HG03097 (cell line): ENCODE results near the gene CLPTM1L.

Experiments
- ATAC-seq: cut with Tn5 transposase; IDR thresholded peaks from one replicate; pipeline ENCODE4 v1.9.1; 2021; ENCODE audit not compliant: unreplicated experiment, low FRiP score

Gene CLPTM1L, protein sequence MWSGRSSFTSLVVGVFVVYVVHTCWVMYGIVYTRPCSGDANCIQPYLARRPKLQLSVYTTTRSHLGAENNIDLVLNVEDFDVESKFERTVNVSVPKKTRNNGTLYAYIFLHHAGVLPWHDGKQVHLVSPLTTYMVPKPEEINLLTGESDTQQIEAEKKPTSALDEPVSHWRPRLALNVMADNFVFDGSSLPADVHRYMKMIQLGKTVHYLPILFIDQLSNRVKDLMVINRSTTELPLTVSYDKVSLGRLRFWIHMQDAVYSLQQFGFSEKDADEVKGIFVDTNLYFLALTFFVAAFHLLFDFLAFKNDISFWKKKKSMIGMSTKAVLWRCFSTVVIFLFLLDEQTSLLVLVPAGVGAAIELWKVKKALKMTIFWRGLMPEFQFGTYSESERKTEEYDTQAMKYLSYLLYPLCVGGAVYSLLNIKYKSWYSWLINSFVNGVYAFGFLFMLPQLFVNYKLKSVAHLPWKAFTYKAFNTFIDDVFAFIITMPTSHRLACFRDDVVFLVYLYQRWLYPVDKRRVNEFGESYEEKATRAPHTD

DNA sequence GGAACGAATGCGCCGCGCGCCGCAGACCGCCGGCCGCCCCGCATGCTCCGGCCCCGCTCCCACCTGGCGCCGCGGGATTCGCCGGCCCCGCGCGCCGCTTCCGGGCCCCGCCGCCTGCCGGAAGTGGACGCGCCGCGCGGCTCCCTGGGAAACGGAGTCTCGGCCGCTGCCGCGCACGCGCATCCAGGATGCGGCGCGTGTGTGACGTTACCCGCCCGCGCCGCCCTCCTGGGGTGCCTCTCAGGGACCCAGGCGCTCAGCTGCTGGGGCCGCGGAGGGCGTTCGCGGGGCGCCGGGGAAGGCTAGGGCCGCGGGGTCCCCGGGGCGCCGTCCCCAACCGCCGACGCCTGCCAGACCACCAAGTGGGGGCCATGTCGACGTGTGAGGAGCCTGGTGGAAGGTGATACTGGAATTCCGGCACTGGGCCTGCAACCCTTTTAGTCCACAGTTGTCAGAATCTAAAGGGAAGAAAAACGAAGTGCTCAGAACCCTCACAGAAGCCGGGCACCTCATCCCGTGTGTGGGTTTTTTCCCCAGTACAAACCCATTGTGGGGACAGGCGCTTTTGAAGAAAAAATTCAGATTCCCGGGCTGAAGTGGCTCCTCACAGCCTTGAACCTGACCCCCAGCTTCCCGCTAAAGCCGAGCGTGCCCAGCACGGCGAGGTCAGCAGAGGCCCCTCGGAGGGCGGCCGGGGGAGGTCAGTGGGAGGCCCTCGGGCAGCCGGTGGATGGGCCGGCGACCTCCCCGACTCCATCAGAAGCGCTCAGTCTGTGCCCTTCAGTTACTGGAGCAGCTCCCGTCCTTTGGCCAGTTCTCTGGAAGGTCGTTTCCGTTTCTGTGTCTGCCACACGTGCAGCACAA lies at the start of gene CLPTM1L:
Gene CLPTM1L (minus strand): TSS at position 125 of the 864 bp plus-strand sequence. CDS start 258 bp downstream, outside the sequence.
- ATAC-seq, result peak; percentile 67

DNA sequence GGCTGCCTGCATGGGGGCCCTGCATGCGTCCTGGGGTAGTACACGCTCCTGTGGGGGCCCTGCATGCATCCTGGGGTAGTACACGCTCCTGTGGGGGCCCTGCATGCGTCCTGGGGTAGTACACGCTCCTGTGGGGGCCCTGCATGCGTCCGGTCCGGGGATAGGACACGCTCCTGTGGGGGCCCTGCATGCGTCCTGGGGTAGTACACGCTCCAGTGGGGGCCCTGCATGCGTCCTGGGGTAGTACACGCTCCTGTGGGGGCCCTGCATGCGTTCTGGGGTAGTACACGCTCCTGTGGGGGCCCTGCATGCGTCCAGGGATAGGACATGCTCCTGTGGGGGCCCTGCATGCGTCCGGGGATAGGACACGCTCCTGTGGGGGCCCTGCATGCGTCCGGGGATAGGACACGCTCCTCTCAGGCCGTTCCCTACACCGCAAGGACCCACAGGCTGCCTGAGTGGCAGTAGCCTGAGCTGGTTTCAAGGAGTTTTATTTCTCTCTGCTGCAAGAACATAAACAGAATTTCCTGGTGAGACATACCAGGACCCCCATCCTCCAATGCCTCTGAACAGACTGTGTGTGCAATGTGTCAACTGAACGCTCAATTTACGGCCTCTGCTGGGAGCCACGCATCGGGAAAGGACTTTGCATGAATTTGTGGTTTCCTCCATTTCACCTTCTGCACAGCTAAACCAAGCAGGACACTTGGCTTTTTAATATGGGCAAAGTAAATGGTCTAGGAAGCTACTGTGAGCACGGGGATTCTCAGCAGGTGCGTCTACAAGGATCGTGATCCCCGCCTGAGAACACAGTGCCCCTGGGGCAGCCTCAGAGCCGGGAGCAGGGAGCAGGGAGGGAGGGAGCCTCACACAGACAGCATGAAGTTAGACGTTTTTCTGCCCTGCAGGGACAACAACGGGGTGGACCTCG lies 48.9 kb upstream of the CLPTM1L start:
- ATAC-seq, result no peak

DNA sequence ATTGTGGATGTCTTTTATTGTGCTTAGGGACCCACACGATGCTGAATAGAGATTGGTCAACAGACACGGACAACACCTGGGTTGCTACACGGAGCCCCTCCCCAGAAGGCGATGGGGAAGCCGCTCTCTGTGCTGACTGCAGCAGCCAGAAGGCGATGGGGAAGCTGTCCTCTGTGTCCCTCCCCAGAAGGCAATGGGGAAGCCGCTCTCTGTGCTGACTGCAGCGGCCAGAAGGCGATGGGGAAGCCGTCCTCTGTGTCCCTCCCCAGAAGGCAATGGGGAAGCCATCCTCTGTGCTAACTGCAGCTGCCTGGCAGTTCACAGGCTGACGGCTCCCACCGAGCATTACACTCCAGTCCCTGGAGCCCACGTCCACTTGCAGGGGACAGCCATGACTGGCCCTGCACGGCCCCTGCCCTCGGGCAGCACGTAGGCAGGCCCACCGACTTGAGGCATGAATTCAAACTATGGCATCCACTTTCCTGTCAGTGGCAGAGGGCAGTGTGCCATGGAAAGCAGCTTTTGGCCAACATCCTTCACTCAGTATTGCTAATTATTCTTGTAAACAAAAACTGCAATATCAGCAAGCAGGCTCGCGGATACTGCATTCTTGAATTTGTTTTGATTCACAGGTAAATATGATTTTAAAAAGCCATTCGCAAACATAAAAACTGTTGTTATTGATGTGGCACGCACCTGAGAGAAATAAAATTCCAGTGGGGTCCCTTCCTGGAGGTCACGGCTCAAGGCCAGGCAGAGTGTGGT lies 48.1 kb upstream of the CLPTM1L start:
- ATAC-seq, result no peak

DNA sequence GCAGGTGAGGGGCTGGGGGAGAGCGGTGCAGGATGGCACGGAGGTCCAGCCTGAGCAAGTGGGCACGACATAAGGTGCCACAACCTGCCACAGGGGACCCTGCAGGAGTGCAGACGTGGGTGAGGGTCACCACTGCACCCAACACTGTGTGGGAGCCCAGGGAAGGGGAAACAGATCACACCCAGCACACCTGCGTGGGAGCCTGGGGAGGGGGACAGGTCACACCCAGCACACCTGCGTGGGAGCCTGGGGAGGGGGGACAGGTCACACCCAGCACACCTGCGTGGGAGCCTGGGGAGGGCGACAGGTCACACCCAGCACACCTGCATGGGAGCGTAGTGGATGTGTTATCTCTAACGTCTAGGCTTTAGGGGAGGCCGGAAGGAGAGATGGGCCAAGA lies 47.4 kb upstream of the CLPTM1L start:
- ATAC-seq, result no peak

DNA sequence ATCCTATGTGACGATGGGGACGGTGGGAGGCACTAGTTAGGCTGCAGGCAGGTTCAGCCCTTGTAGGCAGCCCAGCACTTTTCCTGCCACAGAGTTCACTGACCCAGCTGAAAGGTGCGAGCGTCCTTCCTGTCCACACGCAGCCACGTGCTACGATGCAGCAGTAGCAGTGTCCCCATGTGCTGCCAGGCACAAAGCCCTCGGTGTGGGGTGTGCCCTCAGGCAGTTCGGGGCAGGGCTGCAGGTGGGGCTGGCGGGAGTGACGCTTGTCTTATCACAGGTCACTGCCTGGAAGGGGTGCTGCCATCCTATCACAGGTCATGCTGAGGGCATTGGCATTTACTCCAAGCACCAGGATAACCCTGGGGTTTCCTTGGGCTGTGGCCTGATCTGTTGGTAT lies 46.8 kb upstream of the CLPTM1L start:
- ATAC-seq, result no peak

DNA sequence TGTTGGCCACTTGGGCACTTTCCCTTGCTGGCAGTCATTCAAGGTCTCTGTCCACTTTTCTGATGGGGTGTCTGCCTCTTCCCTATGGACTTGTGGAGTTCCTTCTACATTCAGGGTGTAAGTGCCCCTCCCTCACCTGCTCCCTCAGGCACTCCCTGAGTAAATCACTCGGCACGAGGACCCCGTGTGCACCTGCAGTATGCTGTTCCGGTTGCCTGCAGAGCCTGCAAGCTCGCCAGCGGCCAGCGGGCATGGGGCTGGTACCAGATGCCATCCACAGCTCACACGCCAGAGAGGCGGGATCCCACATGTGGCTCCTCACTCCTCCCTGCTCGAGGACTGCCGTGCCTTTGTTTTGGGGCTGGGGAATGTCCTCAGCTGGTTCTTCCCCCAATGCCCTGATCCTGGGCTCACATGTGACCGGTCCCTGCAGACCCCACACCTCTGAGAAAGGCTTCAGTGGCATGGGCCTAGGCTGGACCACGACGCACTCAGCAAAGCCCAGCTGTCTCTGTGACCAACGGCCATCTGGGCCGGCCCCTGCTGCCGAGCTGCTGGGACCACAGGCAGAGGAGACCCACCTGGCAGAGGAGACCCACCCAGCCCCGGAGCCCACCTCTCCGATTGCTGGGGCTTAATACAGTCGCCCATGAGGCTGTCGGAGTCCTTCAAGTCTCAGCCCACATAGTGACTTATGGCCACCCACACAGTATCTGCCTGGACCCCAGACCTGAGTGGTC lies 46.1 kb upstream of the CLPTM1L start:
- no peak for ATAC-seq

DNA sequence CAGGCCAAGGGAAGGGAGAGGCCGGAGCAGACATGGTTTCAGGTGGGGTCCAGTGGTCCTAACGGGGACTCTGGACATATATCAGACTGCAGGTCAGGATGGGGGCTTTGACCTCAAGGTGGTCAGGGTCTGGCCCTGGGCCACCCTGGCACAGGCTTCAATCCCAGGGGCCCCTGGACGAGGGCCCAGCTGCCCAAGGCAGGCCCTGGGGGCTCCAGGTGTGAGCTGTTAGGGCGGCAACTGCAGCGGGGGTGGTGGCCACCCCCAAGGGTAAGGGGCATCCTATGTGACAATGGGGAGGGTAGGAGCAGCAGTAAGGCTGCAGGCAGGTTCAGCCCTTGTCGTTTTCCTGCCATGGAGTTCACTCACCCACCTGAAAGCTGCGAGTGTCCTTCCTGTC lies 45.4 kb upstream of the CLPTM1L start:
- no peak for ATAC-seq

DNA sequence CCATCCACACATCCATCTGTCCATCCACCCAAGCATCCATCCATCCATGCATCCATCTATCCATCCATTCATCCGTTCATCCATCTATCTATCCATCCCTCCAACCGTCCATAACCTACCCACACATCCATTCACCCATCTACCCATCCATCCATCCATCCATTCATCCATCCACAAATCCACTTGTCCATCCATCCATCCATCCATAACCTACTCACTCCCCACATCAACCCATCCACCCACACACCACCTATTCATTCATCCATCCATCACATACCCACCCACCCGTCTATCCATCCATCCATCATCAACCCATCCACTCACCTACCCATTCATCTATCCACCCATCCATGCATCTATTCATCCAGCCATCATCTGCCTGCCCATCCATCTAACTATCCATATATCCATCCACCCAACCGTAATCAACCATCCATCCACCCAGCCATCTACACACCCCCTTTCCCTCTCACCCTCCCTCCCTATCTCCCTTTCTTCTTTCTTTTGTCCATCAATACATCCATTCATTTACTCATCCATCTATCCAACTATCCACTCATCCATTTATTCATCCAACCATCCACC lies 43.6 kb upstream of the CLPTM1L start:
- no peak for ATAC-seq

DNA sequence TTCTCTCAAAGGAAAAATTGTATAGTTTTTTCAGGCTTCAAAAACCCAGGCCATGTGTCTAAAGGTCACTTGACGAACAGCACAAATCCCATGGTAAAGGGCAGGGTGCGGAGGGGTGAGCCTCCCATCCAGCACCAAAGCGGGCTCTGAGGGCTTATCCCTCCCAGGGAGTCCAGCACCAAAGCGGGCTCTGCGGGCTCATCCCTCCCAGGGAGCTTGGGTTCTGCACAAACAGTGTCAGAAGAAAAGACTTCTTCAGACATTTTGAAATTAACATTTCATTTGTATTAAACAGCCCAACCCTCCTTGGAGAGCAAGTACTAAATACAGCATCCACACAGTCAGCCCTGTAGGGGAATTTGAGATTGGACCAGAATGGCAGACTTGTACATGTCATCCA lies 43.0 kb upstream of the CLPTM1L start:
- no peak for ATAC-seq

DNA sequence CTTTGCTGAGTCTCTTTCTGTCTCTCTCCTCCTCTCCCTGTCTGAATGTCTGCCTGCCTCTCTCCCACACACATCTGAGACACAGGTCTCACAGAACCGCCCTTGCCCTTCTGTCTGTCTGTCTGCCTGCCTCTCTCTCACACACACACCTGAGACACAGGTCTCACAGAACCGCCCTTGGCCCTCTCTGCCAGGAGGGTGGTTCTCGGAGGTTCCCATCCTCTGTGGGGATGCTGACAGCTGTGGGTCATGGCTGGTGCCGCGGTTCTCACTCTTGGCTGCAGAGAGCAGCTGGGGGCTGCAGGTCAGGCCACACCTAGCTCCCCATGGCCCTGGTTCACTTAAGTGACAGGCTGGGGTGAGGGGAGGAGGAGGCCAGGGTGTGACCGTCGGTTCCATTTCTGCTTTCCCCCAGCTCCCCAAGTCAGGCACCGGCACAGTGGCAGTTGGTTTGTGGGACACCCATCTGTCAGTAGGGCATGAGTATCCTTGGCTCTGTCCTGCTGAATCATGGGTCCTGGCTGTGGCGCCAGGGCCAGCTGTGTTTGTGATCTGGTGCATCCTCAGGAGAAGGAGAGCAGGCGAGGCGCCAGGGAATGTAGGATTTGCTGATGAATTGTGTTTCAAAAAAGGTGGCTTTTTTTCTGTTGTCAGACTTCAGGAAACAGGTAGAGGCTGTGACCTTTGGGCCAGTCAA lies 42.3 kb upstream of the CLPTM1L start:
- no peak for ATAC-seq

DNA sequence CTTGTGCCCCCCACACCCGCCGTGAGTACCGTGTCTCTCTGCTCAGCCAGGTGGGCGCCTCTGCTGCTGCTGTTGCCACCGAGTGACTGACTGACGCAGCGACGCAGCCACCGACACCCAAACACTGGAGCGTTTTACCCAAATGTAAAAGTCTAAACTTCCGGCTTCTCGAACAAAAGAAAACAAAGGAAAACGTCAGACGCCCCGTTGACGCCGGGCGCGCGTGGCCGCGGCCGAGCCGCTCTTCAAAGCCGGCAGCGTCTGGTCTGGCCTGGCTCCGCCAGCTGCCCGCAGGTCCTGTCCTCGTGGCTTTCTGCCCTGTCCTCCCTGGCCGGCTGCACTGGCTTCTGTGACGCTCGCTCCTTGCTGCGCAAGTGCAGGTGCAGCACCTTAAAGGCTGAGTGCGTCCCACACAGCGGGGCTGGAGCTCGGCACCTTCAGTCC lies 41.4 kb upstream of the CLPTM1L start:
- no peak for ATAC-seq

DNA sequence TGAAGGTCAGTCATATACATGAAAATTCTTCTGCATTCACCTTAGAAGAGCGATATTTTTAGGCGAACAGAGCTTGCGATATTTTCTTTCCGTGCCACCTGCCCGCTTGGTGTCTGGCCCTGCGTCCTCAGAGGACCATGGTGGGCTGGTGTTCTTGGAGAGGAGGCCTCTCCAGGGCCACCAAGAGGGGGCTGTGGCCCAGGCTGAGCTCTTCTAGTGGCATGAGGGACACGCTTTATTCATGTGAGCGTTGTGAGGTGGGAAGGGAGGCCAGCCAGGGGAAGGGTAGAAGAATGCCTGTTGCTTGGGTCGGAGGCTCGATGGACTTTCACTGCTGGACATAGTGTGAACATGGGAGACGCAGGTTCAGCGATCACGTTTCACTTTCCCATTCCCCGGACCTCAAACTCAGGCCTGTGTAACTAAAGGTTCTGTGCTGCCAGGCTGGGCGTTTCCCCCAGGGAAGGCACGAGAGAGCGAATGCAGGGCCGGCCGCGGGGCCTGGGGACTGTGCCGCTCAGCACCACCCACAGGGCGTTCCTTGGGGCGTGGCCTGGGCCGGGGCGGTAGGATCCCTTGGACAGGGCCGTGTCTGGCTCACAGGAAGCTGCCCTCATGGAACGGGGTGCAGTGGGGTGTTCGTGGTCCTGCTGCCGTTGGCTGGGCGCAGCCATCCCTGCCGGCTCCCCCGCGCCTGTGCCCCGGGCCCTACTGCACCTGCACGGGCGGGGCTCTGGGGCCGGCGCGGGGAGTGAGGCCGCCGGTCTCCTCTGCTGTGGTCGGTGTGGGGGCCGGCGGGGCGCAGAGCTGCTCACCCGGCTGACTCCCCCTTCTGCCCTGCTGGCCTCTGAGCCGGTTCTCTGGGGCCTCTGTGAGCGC lies 40.7 kb upstream of the CLPTM1L start:
- ATAC-seq, result peak; percentile 78

DNA sequence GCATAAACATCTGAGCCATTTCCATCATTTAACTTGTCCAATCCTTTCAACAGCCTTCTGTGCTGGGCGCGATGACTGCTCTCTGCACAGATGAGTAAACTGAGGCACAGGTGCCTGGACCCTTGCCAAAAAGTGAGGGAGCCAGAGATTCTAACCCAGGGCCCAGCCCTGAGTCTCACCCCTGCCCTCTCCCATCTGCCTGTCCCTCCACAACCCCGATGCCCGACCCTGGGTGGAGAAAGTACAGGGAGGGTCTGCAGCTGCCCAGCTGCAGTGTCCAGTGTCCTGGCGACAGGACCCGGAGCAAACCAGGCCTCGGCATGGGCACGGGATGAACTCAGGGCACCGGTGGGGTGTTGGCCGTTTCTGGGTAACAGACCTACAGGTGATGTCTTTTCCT lies 39.6 kb upstream of the CLPTM1L start:
- ATAC-seq, result no peak

DNA sequence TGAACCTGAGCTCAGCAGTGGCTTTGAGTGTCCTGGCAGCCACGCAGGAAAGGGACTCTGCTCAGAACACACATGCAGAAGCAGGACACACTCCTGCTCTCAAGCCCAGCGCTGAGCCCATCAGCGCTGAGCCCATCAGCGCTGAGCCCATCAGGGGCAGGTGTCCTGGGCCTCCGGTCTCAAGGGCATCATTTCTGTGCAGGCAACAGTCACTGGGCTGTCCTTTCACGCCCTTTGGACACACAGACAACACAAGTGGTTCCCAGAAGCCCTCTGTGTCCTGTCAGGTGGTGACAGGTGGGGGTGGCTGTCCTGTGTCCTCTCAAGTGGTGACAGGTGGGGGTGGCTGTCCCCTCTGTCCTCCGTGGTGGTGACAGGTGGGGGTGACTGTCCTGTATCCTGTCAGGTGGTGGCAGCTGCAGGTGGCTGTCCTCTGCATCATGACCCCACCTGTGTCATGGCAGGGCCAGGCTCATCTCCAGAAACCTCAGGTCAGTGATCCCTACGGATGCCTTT lies 39.0 kb upstream of the CLPTM1L start:
- ATAC-seq, result no peak

DNA sequence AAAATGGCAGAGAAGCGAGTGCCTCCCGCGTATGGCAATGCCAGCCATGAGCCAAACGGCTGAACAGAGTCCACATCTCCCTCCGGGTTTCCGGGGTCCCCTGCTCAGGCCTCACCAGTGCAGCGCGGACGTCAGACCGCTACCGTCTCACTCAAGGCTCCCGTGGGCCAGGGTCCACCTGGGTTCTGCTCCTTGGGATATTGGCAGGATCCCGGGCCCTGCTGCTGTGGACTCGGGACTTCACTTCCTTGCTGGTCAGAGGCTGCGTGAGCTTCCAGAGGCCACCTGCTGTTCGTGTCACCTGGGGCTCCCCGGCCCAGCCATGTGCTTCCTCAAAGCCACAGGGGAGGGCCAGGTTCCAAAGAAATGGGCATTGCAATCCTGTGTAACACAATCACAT lies 38.4 kb upstream of the CLPTM1L start:
- no peak for ATAC-seq

DNA sequence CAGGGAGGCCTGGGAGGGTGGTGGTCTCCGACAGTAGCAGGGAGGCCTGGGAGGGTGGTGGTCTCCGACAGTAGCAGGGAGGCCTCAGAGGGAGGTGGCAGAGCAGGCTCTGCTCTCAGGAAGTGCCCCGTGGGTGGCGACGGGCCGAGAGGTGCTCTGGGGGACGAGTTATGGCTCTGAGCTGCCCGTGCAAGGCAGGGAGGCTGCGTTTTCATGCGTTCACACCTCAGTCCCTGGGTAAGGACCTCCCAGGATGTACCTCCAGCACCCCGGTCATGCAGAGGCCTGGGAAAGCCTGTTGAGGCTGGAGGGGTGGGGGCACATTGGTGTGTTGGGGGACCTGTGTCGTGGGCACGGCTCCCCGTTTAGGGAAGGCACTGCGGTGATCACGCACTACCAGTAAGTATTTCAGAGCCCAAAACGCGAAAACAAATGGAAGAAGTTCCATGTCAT lies 37.4 kb upstream of the CLPTM1L start:
- no peak for ATAC-seq
